Measurements from ENCODE around the gene ATP10A. TPM values are rescaled to one million over a fixed set of nuclear protein-coding genes. Genes with fewer than 3 reads are reported as not detected.

Gene ATP10A
- total RNA-seq, 1 donor from 2014 or later, result not detected

DNA sequence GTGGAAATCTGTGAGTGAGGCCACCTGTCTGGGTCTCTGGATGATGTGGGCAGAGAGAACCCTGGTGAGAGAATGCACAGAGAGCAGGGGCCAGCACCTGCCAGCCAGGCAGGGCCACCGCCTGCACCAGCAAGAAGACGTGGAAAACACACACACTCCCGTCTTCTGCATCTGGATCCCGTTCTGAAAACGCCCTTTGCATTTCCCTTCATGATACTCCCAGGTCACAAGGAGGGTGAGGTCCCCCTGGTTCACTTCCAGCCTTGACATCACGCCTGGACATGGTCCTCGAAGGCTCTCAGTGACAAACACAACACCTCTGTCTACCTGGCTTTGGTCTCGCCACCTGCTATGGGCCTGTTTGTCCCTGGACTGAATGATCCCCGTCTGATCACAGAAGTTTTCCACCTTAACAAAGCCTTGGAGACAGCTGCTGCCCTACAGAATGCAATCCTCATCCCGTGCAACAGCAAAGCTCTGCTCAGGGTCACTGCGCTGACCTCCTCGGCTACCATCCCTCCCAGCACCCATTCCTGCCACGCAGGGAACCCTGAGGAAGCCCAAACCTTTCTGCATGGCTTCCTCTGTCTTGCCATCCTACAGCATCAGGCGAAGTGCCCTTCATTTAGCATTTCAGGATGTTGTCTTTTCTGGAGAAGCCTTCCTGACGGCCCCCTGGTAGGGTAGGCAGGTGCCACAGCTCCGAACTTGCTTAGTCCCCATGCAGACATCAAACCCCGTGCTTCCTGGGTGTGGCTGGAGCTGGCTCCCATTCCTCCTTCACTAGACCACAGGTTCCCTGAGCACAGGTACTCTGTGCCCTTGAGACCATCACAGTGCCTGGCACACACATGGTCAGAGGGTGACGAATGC is 122.5 kb downstream of the ATP10A start:
- TF ChIP-seq, protein P1, sequence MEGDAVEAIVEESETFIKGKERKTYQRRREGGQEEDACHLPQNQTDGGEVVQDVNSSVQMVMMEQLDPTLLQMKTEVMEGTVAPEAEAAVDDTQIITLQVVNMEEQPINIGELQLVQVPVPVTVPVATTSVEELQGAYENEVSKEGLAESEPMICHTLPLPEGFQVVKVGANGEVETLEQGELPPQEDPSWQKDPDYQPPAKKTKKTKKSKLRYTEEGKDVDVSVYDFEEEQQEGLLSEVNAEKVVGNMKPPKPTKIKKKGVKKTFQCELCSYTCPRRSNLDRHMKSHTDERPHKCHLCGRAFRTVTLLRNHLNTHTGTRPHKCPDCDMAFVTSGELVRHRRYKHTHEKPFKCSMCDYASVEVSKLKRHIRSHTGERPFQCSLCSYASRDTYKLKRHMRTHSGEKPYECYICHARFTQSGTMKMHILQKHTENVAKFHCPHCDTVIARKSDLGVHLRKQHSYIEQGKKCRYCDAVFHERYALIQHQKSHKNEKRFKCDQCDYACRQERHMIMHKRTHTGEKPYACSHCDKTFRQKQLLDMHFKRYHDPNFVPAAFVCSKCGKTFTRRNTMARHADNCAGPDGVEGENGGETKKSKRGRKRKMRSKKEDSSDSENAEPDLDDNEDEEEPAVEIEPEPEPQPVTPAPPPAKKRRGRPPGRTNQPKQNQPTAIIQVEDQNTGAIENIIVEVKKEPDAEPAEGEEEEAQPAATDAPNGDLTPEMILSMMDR (IDR thresholded peaks at IDR 0.05; ENCODE audit: partially characterized antibody, unreplicated experiment), result no peak
- Mint-ChIP-seq H3K27me3 (ENCODE audit: unreplicated experiment) (peaks cover 4% of the 10 kb centered on the region), H3K27ac (ENCODE audit: unreplicated experiment) (no peak overlapping the region), H3K36me3 (ENCODE audit: unreplicated experiment) (no peaks in the 10 kb centered on the region), H3K4me1 (ENCODE audit: low read depth, unreplicated experiment) (peaks cover 8% of the 10 kb centered on the region), H3K4me3 (ENCODE audit: unreplicated experiment) (no peak overlapping the region), H3K9me3 (ENCODE audit: unreplicated experiment) (no peaks in the 10 kb centered on the region)
- DNase-seq, result no peak

DNA sequence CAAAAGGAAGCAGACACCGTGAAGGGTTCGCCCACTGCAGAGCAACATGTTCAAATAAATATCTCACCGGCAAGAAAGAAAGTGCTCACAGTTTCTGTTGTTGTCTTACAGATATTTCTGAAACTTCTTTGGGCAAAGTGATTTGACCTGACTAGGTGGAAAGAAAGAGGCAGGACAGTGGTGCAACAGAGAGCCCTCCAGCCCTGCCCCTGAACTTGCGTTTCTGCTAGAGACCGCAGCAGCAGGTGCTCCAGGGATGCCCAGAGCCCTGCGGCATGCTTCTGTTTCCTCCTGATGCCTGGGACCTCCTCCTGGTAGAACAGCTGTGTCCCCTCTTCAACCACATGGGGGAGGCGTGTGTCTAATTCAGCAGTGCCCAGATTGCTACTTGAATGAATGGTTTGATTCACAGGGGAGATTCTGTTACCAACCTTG is 123.4 kb downstream of the ATP10A start:
- peaks cover 3% of the 10 kb centered on the region for H3K9me3 Mint-ChIP-seq (ENCODE audit: unreplicated experiment)
- TF ChIP-seq, protein P1 (IDR thresholded peaks at IDR 0.05; ENCODE audit: partially characterized antibody, unreplicated experiment), result no peak
- H3K36me3 Mint-ChIP-seq (ENCODE audit: unreplicated experiment), result no peaks in the 10 kb centered on the region
- H3K4me3 Mint-ChIP-seq (ENCODE audit: unreplicated experiment), result no peak overlapping the region
- peaks cover 8% of the 10 kb centered on the region for H3K4me1 Mint-ChIP-seq (ENCODE audit: low read depth, unreplicated experiment)
- no peak for DNase-seq
- no peak overlapping the region for H3K27ac Mint-ChIP-seq (ENCODE audit: unreplicated experiment)
- H3K27me3 Mint-ChIP-seq (ENCODE audit: unreplicated experiment), result peaks cover 4% of the 10 kb centered on the region

DNA sequence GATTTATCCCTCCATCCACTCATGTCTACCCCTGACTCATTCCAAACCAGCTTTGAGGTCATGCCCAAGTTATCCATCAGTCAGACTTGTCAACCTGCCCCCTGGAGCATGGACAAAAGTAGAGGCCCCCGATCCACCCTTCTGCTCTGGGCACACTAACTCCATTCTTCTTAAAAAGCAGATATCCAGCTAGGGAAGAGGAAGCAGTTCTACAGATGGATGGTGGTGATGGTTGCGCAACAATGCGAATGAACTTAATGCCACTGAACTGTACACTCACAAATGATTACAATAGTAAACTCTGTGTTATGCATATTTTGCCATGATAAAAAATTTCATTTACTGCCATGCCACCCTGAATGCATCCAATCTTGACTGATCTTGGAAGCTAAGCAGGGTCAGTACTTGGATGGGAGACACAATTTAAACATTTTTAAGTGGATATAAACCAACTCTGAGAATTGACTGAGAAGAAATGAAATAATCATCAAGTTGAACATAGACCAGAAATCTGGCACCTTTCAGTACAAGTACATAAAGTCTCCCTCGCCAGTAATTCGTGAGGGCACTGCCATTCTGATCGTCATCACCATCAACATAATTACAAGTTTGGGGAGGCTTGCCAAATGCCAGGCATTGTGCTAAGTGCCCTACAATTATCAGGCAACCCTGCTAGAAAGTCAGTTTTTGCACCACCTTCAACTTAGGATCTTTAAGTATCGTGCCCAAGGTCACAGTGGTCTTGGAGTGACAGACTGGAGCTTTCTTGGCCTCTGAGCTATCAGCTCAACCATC is 124.8 kb downstream of the ATP10A start:
- H3K27me3 Mint-ChIP-seq (ENCODE audit: unreplicated experiment), result peaks cover 4% of the 10 kb centered on the region
- H3K4me1 Mint-ChIP-seq (ENCODE audit: low read depth, unreplicated experiment), result peaks cover 8% of the 10 kb centered on the region
- TF ChIP-seq, protein P1 (IDR thresholded peaks at IDR 0.05; ENCODE audit: partially characterized antibody, unreplicated experiment), result no peak
- no peaks in the 10 kb centered on the region for H3K36me3 Mint-ChIP-seq (ENCODE audit: unreplicated experiment)
- no peak overlapping the region for H3K27ac Mint-ChIP-seq (ENCODE audit: unreplicated experiment)
- no peak overlapping the region for H3K4me3 Mint-ChIP-seq (ENCODE audit: unreplicated experiment)
- peaks cover 5% of the 10 kb centered on the region for H3K9me3 Mint-ChIP-seq (ENCODE audit: unreplicated experiment)
- no peak for DNase-seq

DNA sequence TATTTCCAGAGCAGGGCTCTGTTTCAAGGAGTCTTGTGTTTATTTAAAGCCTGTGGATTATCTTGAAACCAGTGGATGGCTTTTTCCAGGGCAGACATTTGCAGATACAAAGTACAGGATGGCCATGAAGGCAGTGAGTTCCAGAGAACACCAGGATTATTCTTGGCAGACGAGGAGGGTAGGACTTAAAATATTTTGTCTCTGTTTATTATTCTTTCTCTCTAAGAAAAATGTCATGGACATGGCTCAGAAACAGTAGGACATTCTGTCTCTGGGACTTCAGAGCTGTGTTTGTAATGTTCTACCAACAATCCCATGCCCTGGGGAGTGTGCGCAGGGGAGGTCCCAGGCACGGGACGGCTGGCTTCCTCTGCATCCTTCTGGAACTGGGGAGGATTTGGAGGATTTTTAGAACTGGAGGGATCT is 125.9 kb downstream of the ATP10A start:
- Mint-ChIP-seq H3K36me3 (ENCODE audit: unreplicated experiment) (no peaks in the 10 kb centered on the region), H3K4me1 (ENCODE audit: low read depth, unreplicated experiment) (peaks cover 6% of the 10 kb centered on the region), H3K27ac (ENCODE audit: unreplicated experiment) (no peak overlapping the region), H3K9me3 (ENCODE audit: unreplicated experiment) (peaks cover 5% of the 10 kb centered on the region), H3K27me3 (ENCODE audit: unreplicated experiment) (peaks cover 1% of the 10 kb centered on the region), H3K4me3 (ENCODE audit: unreplicated experiment) (no peak overlapping the region)
- DNase-seq, result no peak
- TF ChIP-seq, protein P1 (IDR thresholded peaks at IDR 0.05; ENCODE audit: partially characterized antibody, unreplicated experiment), result no peak

Measured in glutamatergic neuron (in vitro differentiated cells).